HG02571 (cell line): ENCODE results near the gene TINAGL1.
A peak's percentile ranks its signal among the peaks of the same experiment; 100 is the strongest.

Experiments
- ATAC-seq: cut with Tn5 transposase; IDR thresholded peaks from one replicate; pipeline ENCODE4 v1.9.1; 2021; ENCODE audit warnings: mild to moderate bottlenecking, moderate library complexity; ENCODE audit not compliant: unreplicated experiment

TINAGL1 gene

GRCh38 chr1:31605908-31606427 is 29.7 kb downstream of the TINAGL1 start:
- peak; percentile 83 for ATAC-seq

GRCh38 chr1:31607360-31607759 is 31.0 kb downstream of the TINAGL1 start:
- no peak for ATAC-seq

GRCh38 chr1:31609514-31610118 is 33.3 kb downstream of the TINAGL1 start:
- ATAC-seq: no peak

GRCh38 chr1:31614414-31615005 is 38.2 kb downstream of the TINAGL1 start:
- no peak for ATAC-seq

- no peak for ATAC-seq
Observed at GRCh38 chr1:31615414-31615813, 39.1 kb downstream of the TINAGL1 start.

- no peak for ATAC-seq
Observed at GRCh38 chr1:31615939-31616338, 39.6 kb downstream of the TINAGL1 start.

GRCh38 chr1:31617218-31617915 is 41.1 kb downstream of the TINAGL1 start, which contains the start of gene HCRTR1:
HCRTR1 (plus strand) TSS chr1:31617689; CDS start chr1:31619193, 1,504 bp downstream.
- ATAC-seq: no peak

GRCh38 chr1:31617916-31618746 is 41.8 kb downstream of the TINAGL1 start:
- ATAC-seq: no peak

GRCh38 chr1:31618916-31619846 is 42.9 kb downstream of the TINAGL1 start:
- ATAC-seq: no peak

GRCh38 chr1:31620631-31621497 is 44.5 kb downstream of the TINAGL1 start:
- no peak for ATAC-seq

GRCh38 chr1:31621498-31621820 is 45.1 kb downstream of the TINAGL1 start:
- ATAC-seq: no peak

- no peak for ATAC-seq
Observed at GRCh38 chr1:31621847-31622730, 45.8 kb downstream of the TINAGL1 start.

GRCh38 chr1:31623365-31623764 is 47.0 kb downstream of the TINAGL1 start:
- no peak for ATAC-seq

- ATAC-seq: no peak
Observed at GRCh38 chr1:31624309-31624708, 48.0 kb downstream of the TINAGL1 start.

- no peak for ATAC-seq
Observed at GRCh38 chr1:31624731-31625514, 48.6 kb downstream of the TINAGL1 start.

- no peak for ATAC-seq
Observed at GRCh38 chr1:31625561-31626222, 49.4 kb downstream of the TINAGL1 start.
